ENCODE results near the gene ANKRD27. TPM values are rescaled to one million over a fixed set of nuclear protein-coding genes. Genes with fewer than 3 reads are reported as not detected.
"Not testable (repeated sequence)": the region's sequence is repeated elsewhere in the genome, so short reads cannot be mapped to it uniquely, and the experiment has no call there.

Gene ANKRD27
- total RNA-seq, 1 donor, result 31.5 TPM

- no peak for TF ChIP-seq CTCF (IDR thresholded peaks at IDR 0.05; ENCODE audit: extremely low read depth, low read depth, low read length)
- Histone ChIP-seq H3K4me3 (ENCODE audit: insufficient read depth, low read length) (no peak overlapping the region), H2AFZ (ENCODE audit: low read length) (no peak overlapping the region), H3K36me3 (ENCODE audit: insufficient read depth, low read length) (peaks cover 3% of the 10 kb centered on the region), H3K9me3 (ENCODE audit: low read depth, low read length) (no peaks in the 10 kb centered on the region), H3K4me1 (ENCODE audit: insufficient read depth, low read length) (no peaks in the 10 kb centered on the region), H3K79me2 (ENCODE audit: insufficient read depth, low read length) (no peaks in the 10 kb centered on the region), H3K4me2 (ENCODE audit: insufficient read depth, low read length) (no peak overlapping the region), H4K20me1 (ENCODE audit: insufficient read depth, low read length) (no peaks in the 10 kb centered on the region), H3K27ac (ENCODE audit: low read depth, low read length) (no peak overlapping the region), H3K27me3 (ENCODE audit: insufficient read depth, low read length) (no peaks in the 10 kb centered on the region)
- DNase-seq (ENCODE audit: insufficient read length, low spot score, missing footprints), result peak; percentile 17
Observed at GRCh38 chr19:32718286-32718685, 43.3 kb upstream of the ANKRD27 start.

DNA sequence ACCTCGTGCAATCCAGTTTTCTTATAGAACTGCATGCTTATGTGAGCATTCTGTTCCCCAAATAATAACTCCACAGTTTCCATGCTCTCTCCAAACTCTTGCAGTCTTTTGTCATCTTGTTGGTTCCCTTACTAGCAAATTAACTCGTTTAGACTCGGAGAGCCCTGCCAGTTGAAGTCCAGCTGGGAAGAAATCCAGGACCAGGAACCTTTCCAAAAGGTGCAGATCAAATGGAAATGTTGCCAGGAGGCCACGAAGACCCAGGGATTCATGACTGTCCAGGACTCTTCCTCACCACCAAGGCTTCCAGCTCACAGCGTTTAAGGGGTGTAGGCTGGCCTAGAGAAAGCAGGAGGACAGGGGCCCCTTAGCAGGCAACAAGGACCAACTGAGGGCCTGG lies 42.5 kb upstream of the ANKRD27 start:
- DNase-seq (ENCODE audit: insufficient read length, low spot score, missing footprints), result no peak

GRCh38 chr19:32716203-32716602 lies 41.2 kb upstream of the ANKRD27 start:
- H3K27me3 ChIP-seq (ENCODE audit: insufficient read depth, low read length); H3K79me2 ChIP-seq (ENCODE audit: insufficient read depth, low read length); H3K9me3 ChIP-seq (ENCODE audit: low read depth, low read length); H4K20me1 ChIP-seq (ENCODE audit: insufficient read depth, low read length); H2AFZ ChIP-seq (ENCODE audit: low read length); H3K4me1 ChIP-seq (ENCODE audit: insufficient read depth, low read length); DNase-seq (ENCODE audit: insufficient read length, low spot score, missing footprints); H3K4me2 ChIP-seq (ENCODE audit: insufficient read depth, low read length); H3K27ac ChIP-seq (ENCODE audit: low read depth, low read length); H3K4me3 ChIP-seq (ENCODE audit: insufficient read depth, low read length): not testable (repeated sequence)
- H3K36me3 ChIP-seq (ENCODE audit: insufficient read depth, low read length), result peaks cover 13% of the 10 kb centered on the region

More for the DNA sequence above, 42.5 kb upstream of the ANKRD27 start:
- no peak for TF ChIP-seq CTCF (IDR thresholded peaks at IDR 0.05; ENCODE audit: extremely low read depth, low read depth, low read length)
- Histone ChIP-seq H3K27ac (ENCODE audit: low read depth, low read length) (no peak overlapping the region), H3K9me3 (ENCODE audit: low read depth, low read length) (no peaks in the 10 kb centered on the region), H3K79me2 (ENCODE audit: insufficient read depth, low read length) (no peaks in the 10 kb centered on the region), H2AFZ (ENCODE audit: low read length) (no peak overlapping the region), H3K27me3 (ENCODE audit: insufficient read depth, low read length) (no peaks in the 10 kb centered on the region), H4K20me1 (ENCODE audit: insufficient read depth, low read length) (no peaks in the 10 kb centered on the region), H3K4me3 (ENCODE audit: insufficient read depth, low read length) (no peak overlapping the region), H3K4me1 (ENCODE audit: insufficient read depth, low read length) (no peaks in the 10 kb centered on the region), H3K4me2 (ENCODE audit: insufficient read depth, low read length) (no peak overlapping the region), H3K36me3 (ENCODE audit: insufficient read depth, low read length) (peaks cover 7% of the 10 kb centered on the region)

- DNase-seq (ENCODE audit: insufficient read length, low spot score, missing footprints), result no peak
- Histone ChIP-seq H3K4me3 (ENCODE audit: insufficient read depth, low read length) (no peak overlapping the region), H4K20me1 (ENCODE audit: insufficient read depth, low read length) (peaks cover 13% of the 10 kb centered on the region), H3K36me3 (ENCODE audit: insufficient read depth, low read length) (peaks cover 10% of the 10 kb centered on the region), H3K4me1 (ENCODE audit: insufficient read depth, low read length) (no peaks in the 10 kb centered on the region), H3K27me3 (ENCODE audit: insufficient read depth, low read length) (no peaks in the 10 kb centered on the region), H3K27ac (ENCODE audit: low read depth, low read length) (no peak overlapping the region), H3K79me2 (ENCODE audit: insufficient read depth, low read length) (peaks cover 16% of the 10 kb centered on the region), H3K9me3 (ENCODE audit: low read depth, low read length) (no peaks in the 10 kb centered on the region), H2AFZ (ENCODE audit: low read length) (no peak overlapping the region), H3K4me2 (ENCODE audit: insufficient read depth, low read length) (no peak overlapping the region)
- no peak for TF ChIP-seq CTCF (IDR thresholded peaks at IDR 0.05; ENCODE audit: extremely low read depth, low read depth, low read length)
Observed at GRCh38 chr19:32711747-32712146, 36.8 kb upstream of the ANKRD27 start.

All from osteoblast (primary cell).